HepG2 (cell line): Measurements from ENCODE around the gene MAFF. TPM values are rescaled to one million over a fixed set of nuclear protein-coding genes. Genes with fewer than 3 reads are reported as not detected.

Source experiments
- CEBPG ChIP-seq: IDR thresholded peaks from 2 replicates; pipeline ENCODE4 v1.6.1; 2016
- DPF2 ChIP-seq: sonication (generic); formaldehyde crosslinking; IDR thresholded peaks from 2 replicates; pipeline ENCODE4 v1.4.0; 2020; ENCODE audit warnings: mild to moderate bottlenecking, low read depth, missing genetic modification reagents, borderline replicate concordance
- EP300 ChIP-seq, 3 experiments: sonication (generic) in 1 of 3; formaldehyde crosslinking in 1 of 3; IDR thresholded peaks; 2 replicates each; pipeline versions ENCODE4 v1.5.1 to v1.6.1; 2011 to 2020; ENCODE audit warnings: low read depth in 2 of 3, low read length in 2 of 3, borderline replicate concordance in 1 of 3, improper control_type of control experiment in 1 of 3, mild to moderate bottlenecking in 1 of 3, missing genetic modification reagents in 1 of 3, moderate library complexity in 1 of 3
- KIAA2018 ChIP-seq: sonication (generic); formaldehyde crosslinking; IDR thresholded peaks from 2 replicates; pipeline ENCODE4 v1.5.0; 2020; ENCODE audit warnings: mild to moderate bottlenecking, missing genetic modification reagents, borderline replicate concordance
- KLF13 ChIP-seq: sonication (generic); formaldehyde crosslinking; IDR thresholded peaks from 2 replicates; pipeline ENCODE4 v1.4.0; 2020; ENCODE audit warnings: mild to moderate bottlenecking, missing genetic modification reagents
- MED13 ChIP-seq: sonication (generic); formaldehyde crosslinking; IDR thresholded peaks from 2 replicates; pipeline ENCODE4 v1.5.0; 2020; ENCODE audit warnings: missing genetic modification reagents
- NR2F6 ChIP-seq, 2 experiments: IDR thresholded peaks; 2 replicates each; pipeline ENCODE4 v1.6.1; 2016; ENCODE audit warnings: antibody characterized with exemption in 1 of 2, mild to moderate bottlenecking in 1 of 2
- PPARG ChIP-seq: conservative IDR thresholded peaks from 2 replicates; pipeline ENCODE4 v1.6.1; 2016; ENCODE audit warnings: missing biosample characterization, missing genetic modification reagents
- RXRB ChIP-seq: IDR thresholded peaks from 2 replicates; pipeline ENCODE4 v1.6.1; 2016; ENCODE audit warnings: borderline replicate concordance, missing genetic modification reagents, missing compliant biosample characterization
- SP5 ChIP-seq: IDR thresholded peaks from 2 replicates; pipeline ENCODE4 v1.6.1; 2016; ENCODE audit warnings: low read depth, borderline replicate concordance
- TBX2 ChIP-seq: sonication (generic); formaldehyde crosslinking; IDR thresholded peaks from 2 replicates; pipeline ENCODE4 v1.5.0; 2020; ENCODE audit warnings: missing genetic modification reagents, mild to moderate bottlenecking, borderline replicate concordance
- THAP8 ChIP-seq: sonication (generic); formaldehyde crosslinking; IDR thresholded peaks from 2 replicates; pipeline ENCODE4 v1.5.1; 2020; ENCODE audit warnings: missing genetic modification reagents, mild to moderate bottlenecking, borderline replicate concordance
- TRIM22 ChIP-seq: fragments of 450-650 bp; IDR thresholded peaks from 2 replicates; pipeline ENCODE4 v1.6.1; 2017
- ZBTB38 ChIP-seq: sonication (generic); formaldehyde crosslinking; IDR thresholded peaks from 2 replicates; pipeline ENCODE4 v1.5.1; 2020; ENCODE audit warnings: mild to moderate bottlenecking, missing genetic modification reagents
- ZFP1 ChIP-seq: IDR thresholded peaks from 2 replicates; pipeline ENCODE4 v1.6.1; 2016
- ZKSCAN8 ChIP-seq: IDR thresholded peaks from 2 replicates; pipeline ENCODE4 v1.6.1; 2016; ENCODE audit warnings: borderline replicate concordance, missing genetic modification reagents, missing compliant biosample characterization
- ZNF24 ChIP-seq: fragments of 450-650 bp; IDR thresholded peaks from 2 replicates; pipeline ENCODE4 v1.6.1; 2017; ENCODE audit warnings: antibody characterized with exemption, mild to moderate bottlenecking
- ZNF547 ChIP-seq: sonication (generic); formaldehyde crosslinking; IDR thresholded peaks from 2 replicates; pipeline ENCODE4 v1.5.1; 2020; ENCODE audit warnings: mild to moderate bottlenecking, missing genetic modification reagents
- ZNF816 ChIP-seq: sonication (generic); formaldehyde crosslinking; IDR thresholded peaks from 2 replicates; pipeline ENCODE4 v1.8.0; 2022; ENCODE audit warnings: missing genetic modification reagents, mild to moderate bottlenecking, borderline replicate concordance
- ZNF891 ChIP-seq: sonication (generic); formaldehyde crosslinking; IDR thresholded peaks from 2 replicates; pipeline ENCODE4 v1.5.0; 2020; ENCODE audit warnings: mild to moderate bottlenecking, missing genetic modification reagents
- ZSCAN25 ChIP-seq: sonication (generic); formaldehyde crosslinking; IDR thresholded peaks from 2 replicates; pipeline ENCODE4 v1.8.0; 2022; ENCODE audit warnings: mild to moderate bottlenecking, missing genetic modification reagents
- polyA plus RNA-seq, 8 experiments: library from polyadenylated mRNA; depleted of rRNA in 3 of 8; stranded (reverse) in 7 of 8; unstranded in 1 of 8; fragments of >200 nt; fragmentation: Illumina TruSeq in 4 of 8; extraction: Trizol in 4 of 8; gene quantifications; 2 replicates each; pipeline versions ENCODE4 v1.2.1 to v1.2.3, GENCODE V29; 2011 to 2016; ENCODE audit warnings: low read depth in 4 of 8, missing spikeins in 1 of 8, mixed read lengths in 1 of 8; ENCODE audit not compliant: insufficient read depth in 1 of 8
- total RNA-seq, 5 experiments: library from RNA; depleted of rRNA; stranded (reverse); fragments of >200 nt; fragmentation: Illumina TruSeq; extraction: Trizol; gene quantifications; 2 replicates each; pipeline ENCODE4 v1.2.3, GENCODE V29; 2016; ENCODE audit warnings: low read depth in 1 of 5

The MAFF gene
- total and polyA plus RNA-seq, 2 of the 13 experiments (the other 11 are each of a cell fraction or from before 2014, with no cell fraction given): 5.4 to 14.3 TPM

GRCh38 chr22:38163844-38164550 lies 37.8 kb upstream of the MAFF start (continued):
- TF ChIP-seq KIAA2018 (CRISPR knock-in tag) (no peak), SP5 (CRISPR knock-in tag) (peak; percentile 76), RXRB (CRISPR knock-in tag) (peak; percentile 56), TBX2 (CRISPR knock-in tag) (peak; percentile 61; the same call in 1 of the 2 replicates), CEBPG (CRISPR knock-in tag) (no peak), ZKSCAN8 (no peak), MED13 (CRISPR knock-in tag) (no peak), ZSCAN25 (CRISPR knock-in tag) (no peak), ZNF24 (no peak), NR2F6 (IDR thresholded peaks at IDR 0.05) (peak; percentile 88), NR2F6 (CRISPR knock-in tag; IDR thresholded peaks at IDR 0.05) (peak; percentile 93), ZNF547 (no peak), EP300 (IDR thresholded peaks at IDR 0.05; ENCODE audit: low read depth in 2 of 2, low read length in 2 of 2) (peak in 1 of 2 experiments; percentile 61; a peak in 1 of 4 replicates), EP300 (CRISPR knock-in tag; IDR thresholded peaks at IDR 0.05; ENCODE audit: borderline replicate concordance) (no peak), PPARG (CRISPR knock-in tag) (0 out of 2 replicates have a peak, but pooled peaks have one; percentile 18), ZNF891 (CRISPR knock-in tag) (no peak), KLF13 (CRISPR knock-in tag) (no peak), ZFP1 (CRISPR knock-in tag) (no peak), DPF2 (CRISPR knock-in tag) (peak; percentile 28; the same call in 1 of the 2 replicates), ZNF816 (no peak), THAP8 (CRISPR knock-in tag) (no peak), ZBTB38 (CRISPR knock-in tag) (no peak), TRIM22 (no peak)
